PC-3 (cell line): ENCODE measurements around the gene GPRC5B. TPM values are rescaled to one million over a fixed set of nuclear protein-coding genes. Genes with fewer than 3 reads are reported as not detected.

Experiments used
- ATAC-seq: fragments of 200-7000 bp; cut with Tn5 transposase; 2 replicates; pipeline ENCODE4 v1.9.1; 2020; ENCODE audit warnings: mild to moderate bottlenecking, moderate library complexity
- BruUV-seq: library from RNA; stranded (reverse); fragments of 400-500 nt; replicated peaks from 2 replicates; lab custom pipeline; 2021; lab: Mats Ljungman, UMichigan
- CTCF ChIA-PET: fragments of 300-600 bp; sonication (Branson Sonifier 250); formaldehyde crosslinking; loops from one replicate; lab custom pipeline; 2022; ENCODE audit warnings: antibody characterized with exemption; lab: Charles Lee
- POLR2A ChIA-PET: fragments of 300-600 bp; sonication (Branson Sonifier 250); formaldehyde crosslinking; loops from one replicate; lab custom pipeline; 2022; ENCODE audit warnings: antibody characterized with exemption; ENCODE audit not compliant: unreplicated experiment; lab: Charles Lee
- DNase-seq: peaks from one replicate; pipeline ENCODE4 v3.0.0-alpha.2; 2015
- H2AFZ ChIP-seq: fragments of 300-600 bp; sonication (generic); 2 replicates; pipeline ENCODE4 v1.6.0; 2016; ENCODE audit warnings: antibody characterized with exemption, low read length
- H3F3A ChIP-seq: fragments of 300-600 bp; sonication (generic); one replicate; pipeline ENCODE4 v1.6.0; 2017; ENCODE audit warnings: antibody characterized with exemption, low read length, control low read depth, mild to moderate bottlenecking; ENCODE audit not compliant: unreplicated experiment
- H3K27ac ChIP-seq: fragments of 300-600 bp; sonication (generic); 2 replicates; pipeline ENCODE4 v1.5.1; 2016; ENCODE audit warnings: mild to moderate bottlenecking, low read length
- H3K27me3 ChIP-seq: fragments of 300-600 bp; sonication (generic); 2 replicates; pipeline ENCODE4 v1.6.1; 2016; ENCODE audit warnings: low read length, mixed read lengths
- H3K36me3 ChIP-seq: fragments of 300-600 bp; sonication (generic); 2 replicates; pipeline ENCODE4 v1.6.1; 2016; ENCODE audit warnings: low read depth, mixed run types, low read length, mixed read lengths
- H3K4me1 ChIP-seq: fragments of 300-600 bp; sonication (generic); 2 replicates; pipeline ENCODE4 v1.5.1; 2016; ENCODE audit warnings: low read length; ENCODE audit not compliant: insufficient read depth
- H3K4me2 ChIP-seq: fragments of 300-600 bp; sonication (generic); 2 replicates; pipeline ENCODE4 v1.6.0; 2016; ENCODE audit warnings: low read length
- H3K4me3 ChIP-seq: fragments of 300-600 bp; sonication (generic); 2 replicates; pipeline ENCODE4 v1.5.1; 2016; ENCODE audit warnings: mild to moderate bottlenecking, low read length, mixed read lengths
- H3K79me2 ChIP-seq: fragments of 300-600 bp; sonication (generic); 2 replicates; pipeline ENCODE4 v1.6.1; 2017; ENCODE audit warnings: low read length, mixed read lengths
- H3K9ac ChIP-seq: fragments of 300-600 bp; sonication (generic); 2 replicates; pipeline ENCODE4 v1.6.0; 2016; ENCODE audit warnings: mild to moderate bottlenecking, low read length
- H3K9me2 ChIP-seq: fragments of 300-600 bp; sonication (generic); replicated peaks from 2 replicates; pipeline ENCODE4 v1.6.1; 2016; ENCODE audit warnings: mixed run types, low read length, mixed read lengths
- H3K9me3 ChIP-seq: fragments of 300-600 bp; sonication (generic); 2 replicates; pipeline ENCODE4 v1.6.1; 2016; ENCODE audit warnings: low read length, mixed read lengths
- H4K20me1 ChIP-seq: fragments of 300-600 bp; sonication (generic); 2 replicates; pipeline ENCODE4 v1.6.1; 2016; ENCODE audit warnings: low read length, mixed read lengths
- CTCF ChIP-seq: fragments of 300-600 bp; sonication (generic); conservative IDR thresholded peaks from 2 replicates; pipeline ENCODE4 v1.5.1; 2017; ENCODE audit warnings: antibody characterized with exemption, low read depth, mild to moderate bottlenecking, low read length
- EZH2 ChIP-seq: fragments of 300-600 bp; sonication (generic); IDR thresholded peaks from one replicate; pipeline ENCODE4 v1.6.1; 2017; ENCODE audit warnings: antibody characterized with exemption, mild to moderate bottlenecking, low read length; ENCODE audit not compliant: unreplicated experiment
- EZH2phosphoT487 ChIP-seq: fragments of 300-600 bp; sonication (generic); IDR thresholded peaks from 2 replicates; pipeline ENCODE4 v1.6.1; 2018; ENCODE audit warnings: mild to moderate bottlenecking, antibody characterized with exemption, low read length, borderline replicate concordance
- intact Hi-C: fragments of 100-400 bp; cut with micrococcal nuclease; formaldehyde crosslinking; loops from 2 replicates; pipeline ENCODE4 v1.9.0; 2023
- total RNA-seq: library from RNA; depleted of rRNA; stranded (reverse); fragments of >200 nt; gene quantifications from 2 replicates; pipeline ENCODE4 v1.2.3, GENCODE V29; 2014

GPRC5B gene
- total RNA-seq, 1 experiment from 2014 or later, result 5.5 TPM

- TF ChIP-seq EZH2 (no peak), EZH2phosphoT487 (no peak), CTCF (no peak)
- Histone ChIP-seq H3K9ac (no peak overlapping the region), H3F3A (no peaks in the 10 kb centered on the region), H3K4me3 (no peak overlapping the region), H3K4me2 (no peak overlapping the region), H3K79me2 (no peaks in the 10 kb centered on the region), H3K27ac (no peak overlapping the region), H3K27me3 (no peaks in the 10 kb centered on the region), H3K9me3 (no peaks in the 10 kb centered on the region), H3K9me2 (no peaks in the 10 kb centered on the region), H4K20me1 (no peaks in the 10 kb centered on the region), H2AFZ (no peak overlapping the region), H3K4me1 (no peaks in the 10 kb centered on the region), H3K36me3 (no peaks in the 10 kb centered on the region)
- intact Hi-C loops, result no loop called here
- no peak for DNase-seq
- no TSS peak for BruUV-seq
- ChIA-PET POLR2A (no interaction called here), CTCF (no interaction called here)
- ATAC-seq, result no peak
Observed at GRCh38 chr16:19876501-19877059, 8.1 kb downstream of the GPRC5B start.

DNA sequence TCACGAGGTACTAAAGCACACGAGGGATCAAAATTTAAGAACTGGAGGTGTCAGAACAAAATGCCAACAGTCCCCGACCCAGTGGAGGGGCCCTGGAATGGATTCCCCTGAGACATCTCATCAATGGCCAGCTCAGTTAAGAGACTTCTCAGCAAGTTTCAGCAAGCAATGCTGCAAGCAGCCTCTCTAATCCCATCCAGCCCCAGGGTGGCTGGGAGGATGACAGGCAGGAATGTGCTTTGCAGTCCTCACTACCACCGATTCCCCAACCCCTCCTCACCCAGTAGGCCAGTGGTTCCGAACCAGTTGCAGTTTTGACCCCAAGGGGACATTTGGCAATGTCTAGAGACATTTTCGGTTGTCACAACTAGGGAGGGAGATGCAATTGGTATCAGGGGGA lies 8.7 kb downstream of the GPRC5B start:
- Histone ChIP-seq H3K4me1 (no peaks in the 10 kb centered on the region), H3K4me3 (no peak overlapping the region), H3K9me3 (no peaks in the 10 kb centered on the region), H4K20me1 (no peaks in the 10 kb centered on the region), H2AFZ (no peak overlapping the region), H3K79me2 (no peaks in the 10 kb centered on the region), H3K9me2 (no peaks in the 10 kb centered on the region), H3K36me3 (no peaks in the 10 kb centered on the region), H3F3A (no peaks in the 10 kb centered on the region), H3K9ac (no peak overlapping the region), H3K27me3 (no peaks in the 10 kb centered on the region), H3K4me2 (no peak overlapping the region), H3K27ac (no peak overlapping the region)
- DNase-seq (no peak), ATAC-seq (no peak)
- intact Hi-C loops, result no loop called here
- ChIA-PET CTCF (no interaction called here), POLR2A (no interaction called here)
- no TSS peak for BruUV-seq
- no peak for TF ChIP-seq CTCF
- TF ChIP-seq EZH2, result no peak
- no peak for TF ChIP-seq EZH2phosphoT487

DNA sequence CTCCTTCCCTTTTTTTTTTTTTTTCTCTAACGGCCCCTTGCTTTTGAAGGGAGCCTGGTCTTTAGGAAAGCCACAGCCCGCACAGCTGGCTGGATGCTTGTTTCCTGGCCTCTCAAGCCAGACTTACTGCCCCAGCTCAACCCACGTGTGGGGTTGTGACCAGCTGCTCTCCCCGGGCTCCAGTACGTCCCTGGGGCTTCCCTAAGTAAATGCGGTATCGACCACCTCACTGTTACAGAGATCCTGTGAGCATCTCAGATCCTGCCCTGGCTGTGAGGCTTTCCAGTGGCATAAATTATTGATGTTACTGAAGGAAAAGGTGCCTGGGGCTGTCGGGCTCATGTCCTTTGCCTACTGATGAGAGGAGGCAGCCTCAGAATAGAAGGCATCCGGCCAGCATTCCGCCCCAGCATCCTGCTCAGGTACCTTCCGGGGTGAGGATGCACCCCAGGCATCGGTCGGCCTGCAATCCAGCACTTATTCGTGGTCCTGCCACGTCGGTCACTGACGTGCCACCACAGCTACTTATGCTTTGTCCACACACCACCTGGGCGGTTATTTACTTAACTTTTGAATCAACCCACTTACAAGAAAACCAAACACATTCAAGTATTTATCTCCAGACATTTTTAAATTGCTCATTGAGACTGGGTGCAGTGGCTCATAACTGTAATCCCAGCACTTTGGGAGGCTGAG lies 9.6 kb downstream of the GPRC5B start:
- Histone ChIP-seq H4K20me1 (no peaks in the 10 kb centered on the region), H3K79me2 (no peaks in the 10 kb centered on the region), H3K27me3 (no peaks in the 10 kb centered on the region), H3K9me3 (no peaks in the 10 kb centered on the region), H3K36me3 (no peaks in the 10 kb centered on the region), H3K27ac (no peak overlapping the region), H3K9ac (no peak overlapping the region), H3K4me2 (no peak overlapping the region), H3F3A (no peaks in the 10 kb centered on the region), H3K9me2 (no peaks in the 10 kb centered on the region), H3K4me3 (no peak overlapping the region), H2AFZ (no peak overlapping the region), H3K4me1 (no peaks in the 10 kb centered on the region)
- POLR2A ChIA-PET, result no interaction called here
- BruUV-seq, result no TSS peak
- TF ChIP-seq CTCF, result no peak
- TF ChIP-seq EZH2, result no peak
- no peak for TF ChIP-seq EZH2phosphoT487
- ATAC-seq, result no peak
- no peak for DNase-seq
- CTCF ChIA-PET, result no interaction called here
- intact Hi-C loops, result no loop called here
